Stimulated activated CD8-positive, alpha-beta memory T cell treated with anti-CD3 and anti-CD28 coated beads, Interleukin-4, amount 100 ng/mL, for 1 hour (primary cell): ENCODE measurements around the gene GRK7.
"Not testable (repeated sequence)": the region's sequence is repeated elsewhere in the genome, so short reads cannot be mapped to it uniquely, and the experiment has no call there.

ENCODE experiments used
- DNase-seq, 2 donors: peaks; one replicate each; pipeline ENCODE4 v3.0.0-alpha.2; 2020; ENCODE audit warnings: low read depth in 2 of 2, low spot score in 1 of 2

GRK7 gene

GRCh38 chr3:141795276-141795675 is 32.1 kb downstream of the GRK7 start:
- no peak for DNase-seq

GRCh38 chr3:141795741-141796080 is 32.5 kb downstream of the GRK7 start:
- DNase-seq, result no peak

DNA sequence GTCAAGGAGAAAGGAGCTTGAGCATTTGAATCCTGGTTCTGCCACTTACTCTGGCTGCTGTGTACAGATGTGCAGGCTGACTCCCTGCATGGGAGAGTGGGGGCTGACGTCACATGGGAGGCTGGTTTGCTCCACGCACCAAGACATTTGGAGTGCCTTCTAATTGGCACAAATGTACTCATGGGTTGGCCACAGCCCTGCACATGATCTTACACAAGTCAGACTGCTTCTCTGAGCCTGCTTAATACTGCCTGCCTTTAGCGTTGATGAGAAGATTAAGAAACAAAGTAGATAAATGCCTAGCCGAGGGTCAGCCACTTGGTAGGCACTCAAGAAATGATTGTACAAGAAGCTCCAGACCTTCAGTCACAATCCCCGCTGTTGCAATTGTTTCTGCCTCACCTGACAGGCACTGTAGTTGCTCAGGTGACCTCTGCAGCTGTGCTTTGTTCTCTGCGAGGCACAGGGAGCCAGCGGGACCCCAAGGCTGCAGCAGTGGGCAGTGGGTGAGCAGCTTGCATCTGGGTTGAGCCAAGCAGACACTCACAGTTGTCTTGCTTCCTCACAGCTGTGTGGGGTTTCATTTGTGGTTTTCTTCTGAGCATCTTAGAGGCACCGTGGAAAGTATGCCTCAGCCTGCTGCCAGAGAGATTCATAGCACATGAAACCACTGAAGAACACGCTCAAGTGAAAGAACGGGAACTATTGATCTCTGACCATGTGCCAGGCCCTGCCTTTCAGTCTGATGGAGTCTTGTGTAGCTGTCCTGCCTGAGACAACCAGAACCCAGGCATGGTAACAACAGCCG is 33.1 kb downstream of the GRK7 start:
- DNase-seq, result peak; percentile 32 to 50

GRCh38 chr3:141796889-141797781 is 33.9 kb downstream of the GRK7 start:
- DNase-seq, result peak; percentile 7 to 9

DNA sequence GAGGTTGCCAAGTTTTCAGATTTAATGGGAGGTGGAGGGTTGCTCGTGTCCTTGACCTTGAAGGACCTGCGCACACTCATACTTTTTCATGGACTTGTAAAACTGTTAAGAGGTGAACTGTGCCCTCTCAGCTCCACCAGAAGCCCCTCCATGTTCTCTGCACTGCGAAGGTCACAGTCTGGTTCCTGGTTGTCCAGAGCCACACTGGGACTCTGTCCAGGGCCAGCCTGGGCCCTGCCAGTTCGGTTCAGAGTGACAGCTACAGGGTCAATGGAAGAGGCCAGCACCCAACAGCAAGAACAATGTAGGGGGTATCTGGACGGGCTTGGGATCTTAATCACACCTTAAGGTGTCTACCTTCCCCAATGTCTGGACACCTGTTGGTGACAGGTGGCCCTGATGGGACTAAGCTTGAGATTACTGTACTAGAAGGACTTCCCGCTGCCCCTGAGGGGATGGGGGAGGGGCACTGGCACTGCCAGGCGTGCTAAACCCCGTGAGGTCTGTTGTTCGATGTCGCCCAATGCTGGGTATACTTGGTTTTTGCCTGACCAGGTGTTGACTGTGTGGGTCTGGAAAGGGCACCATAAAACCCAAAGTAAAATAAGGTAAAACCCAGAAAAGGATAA is 34.7 kb downstream of the GRK7 start:
- no peak for DNase-seq

DNA sequence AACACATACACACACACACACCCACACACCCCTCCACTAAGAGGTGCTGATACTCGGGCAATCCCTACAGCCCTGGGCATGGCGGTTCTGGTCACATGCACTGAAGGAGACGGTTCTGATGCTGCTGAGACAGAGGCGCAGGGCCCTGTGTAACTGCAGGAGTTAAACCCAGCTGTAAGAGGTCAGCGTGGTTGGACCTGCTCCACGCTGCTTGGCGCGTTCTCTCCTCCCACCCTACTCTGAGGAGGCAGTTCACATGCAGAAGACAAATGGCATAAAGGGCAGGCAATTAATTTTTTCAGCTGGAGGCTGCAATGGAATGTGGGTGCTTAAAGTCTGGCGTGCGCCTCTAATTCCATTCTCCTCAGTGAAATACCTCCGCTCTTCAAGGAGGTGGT is 35.2 kb downstream of the GRK7 start:
- DNase-seq, result no peak

GRCh38 chr3:141802316-141803077 is 39.3 kb downstream of the GRK7 start:
- no peak for DNase-seq

GRCh38 chr3:141803538-141803937 is 40.3 kb downstream of the GRK7 start:
- not testable (repeated sequence) for DNase-seq

DNA sequence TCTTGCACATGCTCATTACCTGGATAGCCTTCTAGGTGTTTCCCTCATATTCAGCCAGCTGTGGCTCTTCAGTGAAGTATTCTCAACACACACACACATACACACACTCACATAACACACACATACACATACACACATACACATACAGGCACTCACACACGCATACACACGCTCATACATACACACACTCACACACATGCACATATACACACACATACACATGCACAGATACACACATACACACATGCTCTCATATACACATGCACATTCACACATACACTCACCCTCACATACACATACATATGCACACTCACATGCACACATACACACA is 41.2 kb downstream of the GRK7 start:
- DNase-seq, result no peak

DNA sequence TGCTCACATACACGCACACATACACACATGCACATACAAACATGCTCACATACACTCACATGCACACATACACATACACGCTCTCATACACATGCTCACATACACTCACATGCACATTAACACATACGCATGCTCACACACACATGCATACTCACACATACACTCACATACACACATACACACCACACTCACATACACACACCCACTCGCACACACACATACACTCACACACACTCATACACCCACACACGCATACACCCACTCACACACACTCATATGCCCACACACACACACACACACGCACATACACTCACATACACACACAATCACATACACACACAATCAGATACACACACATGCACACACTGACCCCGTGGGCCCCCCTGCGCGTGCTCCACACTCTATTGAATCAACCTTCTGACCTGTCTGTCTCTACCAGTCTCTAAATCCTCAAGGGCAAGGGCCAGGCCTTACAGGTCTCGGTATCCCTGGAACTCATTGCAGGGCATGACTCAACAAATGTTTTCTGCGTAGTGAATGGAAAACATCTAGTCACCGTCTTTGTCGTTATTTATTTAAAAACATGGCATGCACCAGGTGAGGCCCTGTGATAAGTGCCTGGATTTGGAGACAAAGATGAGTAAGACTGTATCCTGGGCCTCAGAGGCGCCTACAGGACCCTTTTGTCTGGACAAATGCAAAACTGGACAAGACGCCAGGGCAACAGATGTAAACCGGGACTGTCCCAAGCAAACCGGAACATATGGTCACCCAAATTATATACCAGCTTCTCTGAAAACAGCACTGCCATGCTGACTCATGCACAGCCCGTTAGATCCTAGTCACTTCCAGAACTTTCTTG is 41.8 kb downstream of the GRK7 start:
- no peak for DNase-seq

DNA sequence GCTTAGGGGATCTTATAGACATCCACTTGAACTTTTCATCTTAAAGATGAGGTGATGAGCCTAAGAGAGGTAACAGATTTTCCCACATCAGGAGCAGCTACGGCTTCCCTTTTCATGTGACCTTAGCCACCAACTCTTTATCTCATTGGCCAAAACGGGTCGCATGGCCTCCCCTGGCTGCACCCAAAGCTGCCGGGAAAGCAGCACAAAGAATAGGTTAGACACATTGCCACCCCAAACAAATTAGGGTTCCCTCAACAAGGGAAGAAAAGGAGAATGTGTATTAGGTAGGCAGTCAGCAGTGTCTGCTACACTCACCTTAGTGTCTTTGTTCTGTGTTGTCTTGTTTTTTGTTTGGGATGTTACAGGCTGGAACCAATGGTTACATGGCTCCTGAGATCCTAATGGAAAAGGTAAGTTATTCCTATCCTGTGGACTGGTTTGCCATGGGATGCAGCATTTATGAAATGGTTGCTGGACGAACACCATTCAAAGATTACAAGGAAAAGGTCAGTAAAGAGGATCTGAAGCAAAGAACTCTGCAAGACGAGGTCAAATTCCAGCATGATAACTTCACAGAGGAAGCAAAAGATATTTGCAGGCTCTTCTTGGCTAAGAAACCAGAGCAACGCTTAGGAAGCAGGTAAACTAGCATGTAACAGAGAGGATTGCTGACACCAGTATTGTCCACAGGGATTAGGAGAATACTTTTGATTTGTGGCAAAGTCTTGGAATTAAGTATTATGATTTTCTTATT is 44.2 kb downstream of the GRK7 start:
- no peak for DNase-seq

GRCh38 chr3:141808586-141808985 is 45.4 kb downstream of the GRK7 start:
- no peak for DNase-seq

GRCh38 chr3:141810161-141810560 is 47.0 kb downstream of the GRK7 start:
- no peak for DNase-seq

DNA sequence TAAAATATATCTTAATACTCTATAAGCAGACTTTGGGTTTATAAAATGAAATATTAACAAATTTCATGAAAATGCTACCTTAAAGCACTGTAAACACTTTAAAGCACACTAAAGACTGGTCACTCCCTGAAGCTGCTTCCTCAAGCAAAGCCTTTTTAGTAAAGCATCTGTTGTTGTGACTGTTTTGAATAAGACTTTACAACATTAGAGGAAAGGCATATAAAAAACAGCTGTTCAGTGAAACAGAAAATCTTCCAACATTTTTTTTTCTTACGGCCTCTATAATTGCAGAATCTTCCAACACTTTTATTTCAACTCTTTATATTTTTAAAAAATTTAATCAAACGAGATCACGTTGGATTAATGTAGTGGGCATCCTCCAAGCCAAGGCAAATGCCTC is 48.1 kb downstream of the GRK7 start:
- DNase-seq, result no peak

- DNase-seq, result no peak
These were observed 48.9 kb downstream of the GRK7 start for GRCh38 chr3:141812084-141812483.

GRCh38 chr3:141812586-141812985 is 49.4 kb downstream of the GRK7 start:
- no peak for DNase-seq
